ENCODE results near the gene BHLHE40.

The BHLHE40 gene

DNA sequence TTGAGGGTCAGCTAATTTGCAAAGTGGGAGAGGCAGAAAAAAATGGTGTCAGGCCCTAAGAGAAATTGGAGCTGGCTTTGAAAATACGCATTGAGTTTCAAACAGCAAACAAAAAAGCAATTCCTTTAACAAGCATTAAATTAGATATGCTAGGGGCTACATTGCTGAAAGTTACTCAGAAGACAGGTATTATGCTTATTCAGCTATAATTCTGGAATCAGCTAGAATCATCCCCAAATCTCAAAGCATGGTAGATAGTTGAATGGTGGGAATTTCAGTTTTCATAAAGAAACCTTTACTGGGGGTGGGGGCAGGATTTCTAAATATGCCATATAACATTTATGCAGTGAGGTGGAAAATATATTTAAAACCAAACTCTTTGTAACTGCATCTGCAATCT is 50.5 kb downstream of the BHLHE40 start:
- ChIA-PET CTCF (interaction anchor here (0.5 kb wide), 1 partner anchor 12 kb away, joined by 5 read pairs; no protein-coding TSS in a partner anchor), POLR2A (ENCODE audit: low non-redundant PET) (no interaction called here)
- TF ChIP-seq, protein P1, sequence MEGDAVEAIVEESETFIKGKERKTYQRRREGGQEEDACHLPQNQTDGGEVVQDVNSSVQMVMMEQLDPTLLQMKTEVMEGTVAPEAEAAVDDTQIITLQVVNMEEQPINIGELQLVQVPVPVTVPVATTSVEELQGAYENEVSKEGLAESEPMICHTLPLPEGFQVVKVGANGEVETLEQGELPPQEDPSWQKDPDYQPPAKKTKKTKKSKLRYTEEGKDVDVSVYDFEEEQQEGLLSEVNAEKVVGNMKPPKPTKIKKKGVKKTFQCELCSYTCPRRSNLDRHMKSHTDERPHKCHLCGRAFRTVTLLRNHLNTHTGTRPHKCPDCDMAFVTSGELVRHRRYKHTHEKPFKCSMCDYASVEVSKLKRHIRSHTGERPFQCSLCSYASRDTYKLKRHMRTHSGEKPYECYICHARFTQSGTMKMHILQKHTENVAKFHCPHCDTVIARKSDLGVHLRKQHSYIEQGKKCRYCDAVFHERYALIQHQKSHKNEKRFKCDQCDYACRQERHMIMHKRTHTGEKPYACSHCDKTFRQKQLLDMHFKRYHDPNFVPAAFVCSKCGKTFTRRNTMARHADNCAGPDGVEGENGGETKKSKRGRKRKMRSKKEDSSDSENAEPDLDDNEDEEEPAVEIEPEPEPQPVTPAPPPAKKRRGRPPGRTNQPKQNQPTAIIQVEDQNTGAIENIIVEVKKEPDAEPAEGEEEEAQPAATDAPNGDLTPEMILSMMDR (conservative IDR thresholded peaks at IDR 0.05; ENCODE audit: low read depth) = no peak
- no peak overlapping the region for H3K27ac ChIP-seq
- DNase-seq (ENCODE audit: low spot score) = no peak

DNA sequence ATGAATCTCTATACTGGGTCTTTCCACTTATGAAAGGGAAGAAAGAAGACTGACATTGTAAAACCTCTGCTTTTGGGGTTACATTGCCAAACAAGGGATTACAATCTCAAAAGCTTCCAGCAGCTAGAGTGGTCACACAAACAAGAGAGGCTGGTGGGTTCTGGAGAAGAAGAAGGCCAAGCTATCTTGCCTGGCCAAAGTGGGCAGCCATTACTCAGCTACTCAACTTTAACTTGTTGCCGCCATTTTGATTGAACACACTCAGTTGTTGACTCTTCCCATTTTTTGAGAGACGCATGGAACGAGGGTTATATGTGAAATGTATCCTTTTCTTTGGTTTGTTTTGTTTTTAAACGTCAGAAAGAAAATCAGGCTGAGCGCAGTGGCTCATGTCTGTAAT is 50.9 kb downstream of the BHLHE40 start:
- CTCF ChIA-PET = no interaction called here
- H3K27ac ChIP-seq = no peak overlapping the region
- TF ChIP-seq, protein P1 (conservative IDR thresholded peaks at IDR 0.05; ENCODE audit: low read depth) = no peak
- DNase-seq (ENCODE audit: low spot score) = no peak
- POLR2A ChIA-PET (ENCODE audit: low non-redundant PET) = no interaction called here

DNA sequence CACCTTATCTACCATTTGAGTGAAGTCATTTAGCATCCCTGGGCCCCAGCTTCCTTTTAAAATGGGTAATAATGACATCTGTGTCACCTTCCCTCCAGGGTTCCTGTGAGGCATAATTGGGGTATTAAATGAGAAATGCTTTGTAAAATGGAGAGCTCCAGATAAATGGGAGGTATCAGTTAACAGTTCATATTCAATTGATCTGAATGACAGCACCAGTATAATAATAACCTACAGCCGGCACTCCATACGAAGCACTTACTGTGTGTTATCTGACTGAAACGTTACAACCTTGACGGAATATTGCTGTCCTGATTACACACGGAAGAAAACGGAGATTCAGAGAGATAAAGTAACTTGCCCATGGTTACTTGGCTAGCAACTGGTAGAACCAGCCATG is 53.6 kb downstream of the BHLHE40 start:
- TF ChIP-seq, protein P1 (conservative IDR thresholded peaks at IDR 0.05; ENCODE audit: low read depth) = no peak
- CTCF ChIA-PET = no interaction called here
- POLR2A ChIA-PET (ENCODE audit: low non-redundant PET) = no interaction called here
- no peak for DNase-seq (ENCODE audit: low spot score)
- H3K27ac ChIP-seq = no peak overlapping the region
